HFFc6 (cell line): ENCODE measurements around the gene HIVEP3. TPM values are rescaled to one million over a fixed set of nuclear protein-coding genes. Genes with fewer than 3 reads are reported as not detected.

ENCODE experiments used
- DNase-seq: peaks from one replicate; pipeline ENCODE4 v3.0.0-alpha.2; 2018
- H3K27ac Mint-ChIP-seq: 2 replicates; pipeline ENCODE4 v1.8.0; 2020; ENCODE audit warnings: mild to moderate bottlenecking, mixed read lengths
- H3K27me3 Mint-ChIP-seq: 2 replicates; pipeline ENCODE4 v1.8.0; 2021; ENCODE audit warnings: mild to moderate bottlenecking, moderate library complexity, mixed read lengths; ENCODE audit not compliant: insufficient read depth
- H3K36me3 Mint-ChIP-seq: 2 replicates; pipeline ENCODE4 v1.8.0; 2021; ENCODE audit warnings: low read depth, mixed read lengths
- H3K4me1 Mint-ChIP-seq: 2 replicates; pipeline ENCODE4 v1.8.0; 2020; ENCODE audit warnings: low read depth, mixed read lengths
- H3K4me3 Mint-ChIP-seq: 2 replicates; pipeline ENCODE4 v1.8.0; 2020; ENCODE audit warnings: mild to moderate bottlenecking, moderate library complexity, mixed read lengths
- H3K9me3 Mint-ChIP-seq: 2 replicates; pipeline ENCODE4 v1.8.0; 2020; ENCODE audit warnings: mild to moderate bottlenecking, mixed read lengths
- CTCF ChIP-seq: fragments of 200-600 bp; sonication (generic); IDR thresholded peaks from 2 replicates; pipeline ENCODE4 v1.5.0; 2021; ENCODE audit warnings: antibody characterized with exemption, mild to moderate bottlenecking
- total RNA-seq, 6 experiments: library from RNA; stranded (reverse); fragmentation: NEBNext Ultra II Directional; extraction: Animal tissue kit (Norgen Biotek cat#: 25700); gene quantifications; 2 replicates in 1 of 6; 3 replicates in 5 of 6; pipeline ENCODE4 v1.2.3, GENCODE V29; 2021

HIVEP3 gene
- total RNA-seq, 6 experiments from 2014 or later, result 7.0 to 9.7 (median 7.9) TPM

- Mint-ChIP-seq H3K4me1 (peaks cover 55% of the 10 kb centered on the region), H3K4me3 (no peak overlapping the region), H3K9me3 (no peaks in the 10 kb centered on the region), H3K27ac (no peak overlapping the region; the same call in 1 of the 2 replicates), H3K36me3 (peaks cover 6% of the 10 kb centered on the region; the same call in 1 of the 2 replicates), H3K27me3 (peaks cover 1% of the 10 kb centered on the region)
- DNase-seq, result no peak
- TF ChIP-seq CTCF, result no peak
These were observed 66.6 kb downstream of the HIVEP3 start for GRCh38 chr1:41852091-41852490.

GRCh38 chr1:41851589-41851988 is 67.1 kb downstream of the HIVEP3 start:
- DNase-seq, result peak; percentile 90
- TF ChIP-seq CTCF, result no peak
- Mint-ChIP-seq H3K4me3 (no peak overlapping the region), H3K36me3 (peaks cover 6% of the 10 kb centered on the region; the same call in 1 of the 2 replicates), H3K27ac (peak overlapping the region; percentile 67), H3K4me1 (peaks cover 55% of the 10 kb centered on the region), H3K27me3 (no peaks in the 10 kb centered on the region; the same call in none of the 2 replicates), H3K9me3 (no peaks in the 10 kb centered on the region)

- DNase-seq, result no peak
- H3K27me3 Mint-ChIP-seq, result no peaks in the 10 kb centered on the region; the same call in none of the 2 replicates
These were observed 68.7 kb downstream of the HIVEP3 start for GRCh38 chr1:41850029-41850428.

GRCh38 chr1:41849211-41849759 is 69.4 kb downstream of the HIVEP3 start:
- TF ChIP-seq CTCF, result no peak
- Mint-ChIP-seq H3K9me3 (no peaks in the 10 kb centered on the region), H3K4me3 (no peak overlapping the region), H3K27me3 (no peaks in the 10 kb centered on the region; the same call in none of the 2 replicates), H3K4me1 (peaks cover 60% of the 10 kb centered on the region), H3K27ac (no peak overlapping the region), H3K36me3 (peaks cover 6% of the 10 kb centered on the region; the same call in 1 of the 2 replicates)
- DNase-seq, result no peak

More at GRCh38 chr1:41850029-41850428, 68.7 kb downstream of the HIVEP3 start:
- H3K27ac Mint-ChIP-seq, result no peak overlapping the region
- no peak for TF ChIP-seq CTCF
- peaks cover 6% of the 10 kb centered on the region; the same call in 1 of the 2 replicates for H3K36me3 Mint-ChIP-seq
- no peak overlapping the region for H3K4me3 Mint-ChIP-seq
- H3K4me1 Mint-ChIP-seq, result peaks cover 56% of the 10 kb centered on the region
- no peaks in the 10 kb centered on the region for H3K9me3 Mint-ChIP-seq

GRCh38 chr1:41848216-41848952 is 70.3 kb downstream of the HIVEP3 start:
- TF ChIP-seq CTCF, result no peak
- H3K27me3 Mint-ChIP-seq, result no peaks in the 10 kb centered on the region; the same call in none of the 2 replicates
- H3K4me1 Mint-ChIP-seq, result peaks cover 67% of the 10 kb centered on the region
- H3K27ac Mint-ChIP-seq, result no peak overlapping the region
- no peaks in the 10 kb centered on the region for H3K9me3 Mint-ChIP-seq
- no peak for DNase-seq
- H3K4me3 Mint-ChIP-seq, result no peak overlapping the region
- peaks cover 6% of the 10 kb centered on the region; the same call in 1 of the 2 replicates for H3K36me3 Mint-ChIP-seq
